ENCODE data around the gene FITM2. TPM values are rescaled to one million over a fixed set of nuclear protein-coding genes. Genes with fewer than 3 reads are reported as not detected.

The FITM2 gene
- polyA plus RNA-seq, 2 of the 4 experiments (the other 2 are of a cell fraction), result 13.1 to 15.4 TPM

- FAIRE-seq (no peak), ATAC-seq (no peak), DNase-seq (ENCODE audit: low read depth in 1 of 2, low spot score in 1 of 2) (no peak)
- POLR2A ChIA-PET, result no interaction called here
- TF ChIP-seq EHMT2 (IDR thresholded peaks at IDR 0.05; ENCODE audit: low read depth) (no peak), EP300 (IDR thresholded peaks at IDR 0.05) (no peak)
- no peak overlapping the region for H3K4me2 ChIP-seq
- no peaks in the 10 kb centered on the region for H3K9me3 ChIP-seq
- no peak overlapping the region for H3K4me3 ChIP-seq
- H3K27ac ChIP-seq, result no peak overlapping the region
- WGBS (ENCODE audit: missing lambda C conversion rate), result 67% methylated on average over 22 of the region's 28 CpGs
- H3K4me1 ChIP-seq, result no peaks in the 10 kb centered on the region
- CTCF ChIA-PET, result interaction anchor here (1.0 to 1.5 kb wide), 3 partner anchors 10 to 52 kb away, joined by 3 to 6 read pairs (median 4); partner anchors contain the start of gene FITM2
These were observed 52.6 kb downstream of the FITM2 start for GRCh38 chr20:44258226-44258890.

GRCh38 chr20:44256961-44257360, 54.0 kb downstream of the FITM2 start:
- 85% methylated on average over 18 of the region's 21 CpGs for WGBS (ENCODE audit: missing lambda C conversion rate)
- no peaks in the 10 kb centered on the region for H3K9me3 ChIP-seq
- no peak overlapping the region for H3K4me2 ChIP-seq
- TF ChIP-seq ELK1 (IDR thresholded peaks at IDR 0.05; ENCODE audit: low read depth, low read length) (no peak), POLR2A (IDR thresholded peaks at IDR 0.05; ENCODE audit: low read length) (peak; percentile 14; the same call in 1 of the 2 replicates)
- ATAC-seq (no peak), DNase-seq (ENCODE audit: low read depth in 1 of 2, low spot score in 1 of 2) (no peak), FAIRE-seq (no peak)
- ChIA-PET CTCF (interaction anchor here (1.0 to 1.5 kb wide), 3 partner anchors 12 to 54 kb away, joined by 3 to 6 read pairs (median 4); partner anchors contain the start of gene FITM2), POLR2A (no interaction called here)
- no peaks in the 10 kb centered on the region for H3K4me1 ChIP-seq
- no peak overlapping the region for H3K27ac ChIP-seq
- H3K4me3 ChIP-seq, result no peak overlapping the region

GRCh38 chr20:44255942-44256341, 55.1 kb downstream of the FITM2 start:
- ATAC-seq (no peak), FAIRE-seq (no peak), DNase-seq (ENCODE audit: low read depth in 1 of 2, low spot score in 1 of 2) (no peak)
- POLR2A ChIA-PET, result no interaction called here
- WGBS (ENCODE audit: missing lambda C conversion rate), result 91% methylated on average over 1 of the region's 1 CpG
- Histone ChIP-seq H3K4me1 (no peaks in the 10 kb centered on the region), H3K9me3 (no peaks in the 10 kb centered on the region), H3K4me3 (no peak overlapping the region), H3K4me2 (no peak overlapping the region), H3K27ac (no peak overlapping the region)
- TF ChIP-seq ATOH8 (CRISPR knock-in tag; IDR thresholded peaks at IDR 0.05; ENCODE audit: low read depth) (no peak), ZFP36 (IDR thresholded peaks at IDR 0.05; ENCODE audit: borderline replicate concordance, partially characterized antibody) (peak; percentile 59)
- CTCF ChIA-PET, result interaction anchor here (1.0 to 1.6 kb wide), 2 partner anchors 37 to 56 kb away, joined by 3 to 4 read pairs; no protein-coding TSS in a partner anchor

GRCh38 chr20:44254073-44254472, 56.9 kb downstream of the FITM2 start:
- no peak overlapping the region for H3K4me2 ChIP-seq
- WGBS (ENCODE audit: missing lambda C conversion rate), result 77% methylated on average over 8 of the region's 8 CpGs
- CTCF ChIA-PET, result interaction anchor here (1.0 to 2.9 kb wide), 6 partner anchors 10 to 242 kb away, joined by 3 to 19 read pairs (median 8); partner anchors contain the start of gene FITM2
- no peak overlapping the region for H3K27ac ChIP-seq
- no peaks in the 10 kb centered on the region for H3K4me1 ChIP-seq
- DNase-seq (ENCODE audit: low read depth in 1 of 2, low spot score in 1 of 2) (no peak), FAIRE-seq (no peak), ATAC-seq (no peak; a peak in 1 of 6 replicates)
- TF ChIP-seq ZSCAN20 (CRISPR knock-in tag; IDR thresholded peaks at IDR 0.05) (no peak), MAFK (IDR thresholded peaks at IDR 0.05; ENCODE audit: partially characterized antibody) (no peak), ZC3H11A (IDR thresholded peaks at IDR 0.05) (no peak), MAX (IDR thresholded peaks at IDR 0.05) (no peak), NR3C1 (IDR thresholded peaks at IDR 0.05) (no peak), KDM1A (IDR thresholded peaks at IDR 0.05; ENCODE audit: low read depth) (no peak), BHLHE40 (IDR thresholded peaks at IDR 0.05; ENCODE audit: low read depth, low read length) (no peak), PHF8 (IDR thresholded peaks at IDR 0.05; ENCODE audit: borderline replicate concordance, low read depth) (no peak), RFX5 (IDR thresholded peaks at IDR 0.05) (no peak), EP300 (IDR thresholded peaks at IDR 0.05) (no peak), HES2 (IDR thresholded peaks at IDR 0.05) (no peak), NPAS2 (CRISPR knock-in tag; IDR thresholded peaks at IDR 0.05; ENCODE audit: borderline replicate concordance) (no peak), ELK1 (IDR thresholded peaks at IDR 0.05; ENCODE audit: low read depth, low read length) (no peak), E2F6 (IDR thresholded peaks at IDR 0.05; ENCODE audit: borderline replicate concordance, low read depth) (no peak), BCL3 (IDR thresholded peaks at IDR 0.05) (no peak)
- no peak overlapping the region for H3K4me3 ChIP-seq
- H3K9me3 ChIP-seq, result no peaks in the 10 kb centered on the region
- POLR2A ChIA-PET, result no interaction called here

Measured in A549 (cell line).